IgD-negative memory B cell (primary cell): Measurements from ENCODE around the gene PTTG2. TPM values are rescaled to one million over a fixed set of nuclear protein-coding genes. Genes with fewer than 3 reads are reported as not detected.
A peak's percentile ranks its signal among the peaks of the same experiment; 100 is the strongest.

Experiments used
- H3K27ac Mint-ChIP-seq, 3 donors: one replicate each; pipeline ENCODE4 v1.8.0; 2020 to 2022; ENCODE audit warnings: mild to moderate bottlenecking in 3 of 3, mixed read lengths in 3 of 3, moderate library complexity in 1 of 3
- H3K27me3 Mint-ChIP-seq: one replicate; pipeline ENCODE4 v1.8.0; 2021; ENCODE audit warnings: mixed read lengths
- H3K36me3 Mint-ChIP-seq: one replicate; pipeline ENCODE4 v1.8.0; 2020; ENCODE audit warnings: mild to moderate bottlenecking, mixed read lengths
- H3K4me1 Mint-ChIP-seq, 3 donors: one replicate each; pipeline ENCODE4 v1.8.0; 2020 to 2022; ENCODE audit warnings: mixed read lengths in 3 of 3, mild to moderate bottlenecking in 1 of 3
- H3K4me3 Mint-ChIP-seq, 4 donors: one replicate each; pipeline ENCODE4 v1.8.0; 2020 to 2022; ENCODE audit warnings: mild to moderate bottlenecking in 4 of 4, mixed read lengths in 4 of 4, moderate library complexity in 3 of 4
- H3K9me3 Mint-ChIP-seq, 3 donors: one replicate each; pipeline ENCODE4 v1.8.0; 2020 to 2021; ENCODE audit warnings: mixed read lengths in 3 of 3, mild to moderate bottlenecking in 1 of 3
- polyA plus RNA-seq: library from polyadenylated mRNA; unstranded; fragments of 300-500 nt; fragmentation: Illumina TruSeq; gene quantifications from one replicate; pipeline ENCODE4 v1.2.3, GENCODE V29; 2021

The PTTG2 gene
- polyA plus RNA-seq, 1 donor from 2014 or later = not detected

- Mint-ChIP-seq H3K9me3 (peaks cover 0 to 2% (median 0%) of the 10 kb centered on the region in 3 donors), H3K27ac (no peak overlapping the region), H3K4me3 (no peak overlapping the region), H3K4me1 (peaks cover 9 to 22% (median 16%) of the 10 kb centered on the region in 3 donors), H3K27me3 (no peaks in the 10 kb centered on the region), H3K36me3 (peaks cover 7% of the 10 kb centered on the region)
Measured at GRCh38 chr4:38003628-38004027, 43.4 kb downstream of the PTTG2 start.

- peaks cover 10 to 26% (median 17%) of the 10 kb centered on the region in 3 donors for H3K4me1 Mint-ChIP-seq
Measured at GRCh38 chr4:38004062-38004461, 43.9 kb downstream of the PTTG2 start.

GRCh38 chr4:38004887-38005286, 44.7 kb downstream of the PTTG2 start:
- H3K36me3 Mint-ChIP-seq = peaks cover 5% of the 10 kb centered on the region
- H3K4me3 Mint-ChIP-seq = peak overlapping the region in 1 of 4 donors; percentile 25
- no peaks in the 10 kb centered on the region for H3K27me3 Mint-ChIP-seq
- peaks cover 0 to 2% (median 0%) of the 10 kb centered on the region in 3 donors for H3K9me3 Mint-ChIP-seq
- peaks cover 6 to 24% (median 18%) of the 10 kb centered on the region in 3 donors for H3K4me1 Mint-ChIP-seq
- peak overlapping the region in 1 of 3 donors; percentile 48 for H3K27ac Mint-ChIP-seq

More at GRCh38 chr4:38004062-38004461, 43.9 kb downstream of the PTTG2 start:
- no peak overlapping the region for H3K4me3 Mint-ChIP-seq
- peaks cover 0 to 2% (median 0%) of the 10 kb centered on the region in 3 donors for H3K9me3 Mint-ChIP-seq
- H3K27ac Mint-ChIP-seq = no peak overlapping the region
- no peaks in the 10 kb centered on the region for H3K27me3 Mint-ChIP-seq
- peaks cover 5% of the 10 kb centered on the region for H3K36me3 Mint-ChIP-seq

GRCh38 chr4:38005637-38006036, 45.4 kb downstream of the PTTG2 start:
- Mint-ChIP-seq H3K9me3 (peaks cover 0 to 2% (median 0%) of the 10 kb centered on the region in 3 donors), H3K4me3 (peak overlapping the region in 1 of 4 donors; percentile 46), H3K36me3 (peaks cover 5% of the 10 kb centered on the region), H3K4me1 (peaks cover 6 to 22% (median 22%) of the 10 kb centered on the region in 3 donors), H3K27ac (peak overlapping the region in 1 of 3 donors; percentile 48), H3K27me3 (no peaks in the 10 kb centered on the region)

GRCh38 chr4:38007645-38008044, 47.4 kb downstream of the PTTG2 start:
- Mint-ChIP-seq H3K9me3 (peaks cover 0 to 2% (median 0%) of the 10 kb centered on the region in 3 donors), H3K27me3 (no peaks in the 10 kb centered on the region), H3K36me3 (peaks cover 4% of the 10 kb centered on the region), H3K27ac (peak overlapping the region in 1 of 3 donors; percentile 17), H3K4me3 (peak overlapping the region in 1 of 4 donors; percentile 30), H3K4me1 (peaks cover 9 to 22% (median 19%) of the 10 kb centered on the region in 3 donors)

GRCh38 chr4:38008571-38009021, 48.4 kb downstream of the PTTG2 start:
- peaks cover 9 to 18% (median 14%) of the 10 kb centered on the region in 3 donors for H3K4me1 Mint-ChIP-seq
- H3K27ac Mint-ChIP-seq = peak overlapping the region in 1 of 3 donors; percentile 35
- no peaks in the 10 kb centered on the region for H3K9me3 Mint-ChIP-seq
- no peak overlapping the region for H3K4me3 Mint-ChIP-seq
- no peaks in the 10 kb centered on the region for H3K36me3 Mint-ChIP-seq
- no peaks in the 10 kb centered on the region for H3K27me3 Mint-ChIP-seq

GRCh38 chr4:38009421-38009820, 49.2 kb downstream of the PTTG2 start:
- Mint-ChIP-seq H3K36me3 (no peaks in the 10 kb centered on the region), H3K27me3 (no peaks in the 10 kb centered on the region), H3K4me1 (peaks cover 8 to 18% (median 10%) of the 10 kb centered on the region in 3 donors), H3K27ac (no peak overlapping the region), H3K9me3 (no peaks in the 10 kb centered on the region), H3K4me3 (no peak overlapping the region)

GRCh38 chr4:38009949-38010348, 49.8 kb downstream of the PTTG2 start:
- Mint-ChIP-seq H3K36me3 (no peaks in the 10 kb centered on the region), H3K27me3 (no peaks in the 10 kb centered on the region), H3K9me3 (no peaks in the 10 kb centered on the region), H3K27ac (peak overlapping the region in 1 of 3 donors; percentile 40), H3K4me1 (peaks cover 6 to 18% (median 9%) of the 10 kb centered on the region in 3 donors), H3K4me3 (no peak overlapping the region)

Other genes with a start within 250 kb of the PTTG2 start
- 19.8 TPM for gene PGM2, start 133.7 kb upstream of the PTTG2 start, polyA plus RNA-seq
- gene TBC1D1, start 69.3 kb upstream of the PTTG2 start, polyA plus RNA-seq = 40.9 TPM